ENCODE measurements around the gene RBM25. TPM values are rescaled to one million over a fixed set of nuclear protein-coding genes. Genes with fewer than 3 reads are reported as not detected.

The RBM25 gene
- total and polyA plus RNA-seq, 10 of the 15 experiments (the other 5 are each of a cell fraction or from before 2014, with no cell fraction given), result 43.4 to 125 (median 74.1) TPM

DNA sequence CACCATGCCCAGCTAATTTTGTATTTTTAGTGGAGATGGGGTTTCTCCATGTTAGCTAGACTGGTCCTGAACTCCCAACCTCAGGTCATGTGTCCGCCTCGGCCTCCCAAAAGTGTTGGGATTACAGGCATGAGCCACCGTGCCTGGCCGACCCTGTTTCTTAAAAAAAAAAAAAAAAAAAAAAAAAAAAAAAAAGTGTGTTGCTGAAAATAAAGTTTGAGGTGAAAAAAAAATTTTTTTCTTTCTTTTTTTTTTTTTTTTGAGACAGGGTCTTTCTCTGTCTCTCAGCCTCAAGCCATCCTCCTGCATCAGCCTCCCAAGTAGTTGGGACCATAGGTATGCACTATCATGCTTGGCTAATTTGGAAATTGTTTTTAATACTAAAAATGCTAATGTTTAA lies 11.3 kb downstream of the RBM25 start:
- intact Hi-C loops (cut with micrococcal nuclease; ENCODE audit: unreplicated experiment) (no loop called here), in situ Hi-C loops (cut with MboI) (no loop called here)
- no peak overlapping the region for H3K4me2 ChIP-seq (ENCODE audit: control insufficient read depth, insufficient read depth)
- H3K9ac ChIP-seq (ENCODE audit: control insufficient read depth, insufficient read depth, low read length), result no peak overlapping the region
- BruUV-seq (replicated peaks), result no TSS peak
- ChIA-PET CTCF (no interaction called here), RAD21 (ENCODE audit: unreplicated experiment) (no interaction called here), SMC1A (ENCODE audit: uncharacterized antibody, unreplicated experiment) (no interaction called here), POLR2A (interaction anchor here (0.7 kb wide), 1 partner anchor 1946 kb away, joined by 3 read pairs; no protein-coding TSS in a partner anchor)
- no peaks in the 10 kb centered on the region for H3K4me1 ChIP-seq (ENCODE audit: control insufficient read depth, insufficient read depth, low read length)
- H3K27ac ChIP-seq (ENCODE audit: control insufficient read depth, insufficient read depth), result no peak overlapping the region
- no peaks in the 10 kb centered on the region for H4K20me1 ChIP-seq (ENCODE audit: control insufficient read depth, insufficient read depth)
- H3K9me3 ChIP-seq (replicated peaks; ENCODE audit: control insufficient read depth, insufficient read depth, low read length), result no peaks in the 10 kb centered on the region
- WGBS (ENCODE audit: insufficient coverage, insufficient replicate concordance, low lambda C conversion rate, missing lambda C conversion rate), result 100% methylated on average over 2 of the region's 4 CpGs
- H3K27me3 ChIP-seq (replicated peaks in 1 of 2; ENCODE audit: control insufficient read depth in 2 of 2, insufficient read depth in 2 of 2, low read length in 1 of 2), result no peaks in the 10 kb centered on the region
- H2AFZ ChIP-seq (ENCODE audit: control insufficient read depth, low read depth, low read length), result no peak overlapping the region
- H3K79me2 ChIP-seq (ENCODE audit: control insufficient read depth, insufficient read depth, low read length), result peaks cover 58% of the 10 kb centered on the region
- no peak overlapping the region for H3K4me3 ChIP-seq
- DNase-seq (ENCODE audit: low read depth, low spot score) (no peak), FAIRE-seq (no peak), ATAC-seq (no peak)
- peaks cover 4 to 19% of the 10 kb centered on the region in 2 experiments; a peak in 3 of 4 replicates for H3K36me3 ChIP-seq (ENCODE audit: control insufficient read depth in 2 of 2, insufficient read depth in 2 of 2, low read length in 1 of 2)
- no peak for TF ChIP-seq CHD4 (IDR thresholded peaks at IDR 0.05)
- no peak for TF ChIP-seq POU2F2 (IDR thresholded peaks at IDR 0.05; ENCODE audit: borderline replicate concordance, low read depth, low read length)
- no peak for TF ChIP-seq BHLHE40 (IDR thresholded peaks at IDR 0.05; ENCODE audit: borderline replicate concordance in 1 of 2, low read depth in 2 of 2, low read length in 1 of 2)
- TF ChIP-seq PML (IDR thresholded peaks at IDR 0.05; ENCODE audit: low read length), result no peak
- no peak for TF ChIP-seq IRF4 (IDR thresholded peaks at IDR 0.05; ENCODE audit: low read depth, low read length)
- TF ChIP-seq POLR2AphosphoS5 (IDR thresholded peaks at IDR 0.05; ENCODE audit: low read length), result no peak
- TF ChIP-seq ZNF217 (IDR thresholded peaks at IDR 0.05), result no peak
- TF ChIP-seq SUPT20H (IDR thresholded peaks at IDR 0.05; ENCODE audit: borderline replicate concordance, control insufficient read depth, low read depth, low read length), result no peak
- TF ChIP-seq NFIC (IDR thresholded peaks at IDR 0.05; ENCODE audit: low read depth, low read length), result no peak
- no peak for TF ChIP-seq ZNF24 (IDR thresholded peaks at IDR 0.05)
- no peak for TF ChIP-seq SRF (IDR thresholded peaks at IDR 0.05; ENCODE audit: low read depth in 2 of 2, low read length in 2 of 2)
- TF ChIP-seq ZNF592 (IDR thresholded peaks at IDR 0.05), result no peak
- no peak for TF ChIP-seq ZBTB11 (CRISPR knock-in tag; IDR thresholded peaks at IDR 0.05)
- TF ChIP-seq ESRRA (IDR thresholded peaks at IDR 0.05; ENCODE audit: low read length), result no peak
- TF ChIP-seq SIX5 (IDR thresholded peaks at IDR 0.05; ENCODE audit: low read depth, low read length, severe bottlenecking), result no peak
